DOHH2 (cell line): Measurements from ENCODE around the gene ARPC4.
A peak's percentile ranks its signal among the peaks of the same experiment; 100 is the strongest.

Experiments
- H3F3A ChIP-seq: fragments of 200-600 bp; sonication (generic), shearing (Covaris generic); 2 replicates; pipeline ENCODE4 v1.6.0; 2016; ENCODE audit warnings: antibody characterized with exemption, mild to moderate bottlenecking; ENCODE audit not compliant: control insufficient read depth, insufficient read depth
- H3K27ac ChIP-seq: fragments of 200-600 bp; sonication (generic); 2 replicates; pipeline ENCODE4 v1.5.1; 2014; ENCODE audit warnings: low read depth, mild to moderate bottlenecking, low read length, moderate library complexity
- H3K27me3 ChIP-seq: fragments of 200-600 bp; sonication (generic); 2 replicates; pipeline ENCODE4 v1.6.1; 2014; ENCODE audit warnings: mild to moderate bottlenecking, low read length, mixed read lengths; ENCODE audit not compliant: control insufficient read depth
- H3K36me3 ChIP-seq: fragments of 200-600 bp; sonication (generic); 2 replicates; pipeline ENCODE4 v1.6.1; 2014; ENCODE audit warnings: mild to moderate bottlenecking, low read length, moderate library complexity, mixed read lengths; ENCODE audit not compliant: control insufficient read depth
- H3K4me1 ChIP-seq: fragments of 200-600 bp; sonication (generic); 2 replicates; pipeline ENCODE4 v1.6.1; 2014; ENCODE audit warnings: mild to moderate bottlenecking, low read length, mixed read lengths; ENCODE audit not compliant: control insufficient read depth
- H3K4me2 ChIP-seq: fragments of 200-600 bp; sonication (generic); 2 replicates; pipeline ENCODE4 v1.6.0; 2014; ENCODE audit warnings: mild to moderate bottlenecking, low read length, moderate library complexity
- H3K4me3 ChIP-seq: fragments of 200-600 bp; sonication (generic); 2 replicates; pipeline ENCODE4 v1.5.1; 2014; ENCODE audit warnings: mild to moderate bottlenecking, low read length, mixed read lengths
- H3K79me2 ChIP-seq: fragments of 200-600 bp; sonication (generic); 2 replicates; pipeline ENCODE4 v1.6.1; 2014; ENCODE audit warnings: mild to moderate bottlenecking, low read length, mixed read lengths; ENCODE audit not compliant: control insufficient read depth
- H3K9me2 ChIP-seq: fragments of 200-600 bp; sonication (generic); replicated peaks from 2 replicates; pipeline ENCODE4 v1.6.1; 2014; ENCODE audit warnings: mild to moderate bottlenecking, low read length, mixed read lengths; ENCODE audit not compliant: control insufficient read depth
- H3K9me3 ChIP-seq: fragments of 200-600 bp; sonication (generic); 2 replicates; pipeline ENCODE4 v1.6.1; 2014; ENCODE audit warnings: antibody characterized with exemption, low read length, mixed read lengths; ENCODE audit not compliant: control insufficient read depth, insufficient read depth
- H4K20me1 ChIP-seq: fragments of 200-600 bp; sonication (generic); 2 replicates; pipeline ENCODE4 v1.6.0; 2014; ENCODE audit warnings: low read depth, mild to moderate bottlenecking, antibody characterized with exemption, low read length, moderate library complexity; ENCODE audit not compliant: control insufficient read depth, insufficient read depth
- CTCF ChIP-seq: fragments of 200-600 bp; sonication (generic); IDR thresholded peaks from one replicate; pipeline ENCODE4 v1.5.1; 2014; ENCODE audit warnings: antibody characterized with exemption, mild to moderate bottlenecking, low read depth, low read length; ENCODE audit not compliant: poor library complexity, severe bottlenecking
- EZH2phosphoT487 ChIP-seq: fragments of 200-600 bp; sonication (generic); IDR thresholded peaks from 2 replicates; pipeline ENCODE4 v1.6.1; 2017; ENCODE audit warnings: borderline replicate concordance, mild to moderate bottlenecking, antibody characterized with exemption, low read length, moderate library complexity, mixed read lengths

Gene ARPC4

DNA sequence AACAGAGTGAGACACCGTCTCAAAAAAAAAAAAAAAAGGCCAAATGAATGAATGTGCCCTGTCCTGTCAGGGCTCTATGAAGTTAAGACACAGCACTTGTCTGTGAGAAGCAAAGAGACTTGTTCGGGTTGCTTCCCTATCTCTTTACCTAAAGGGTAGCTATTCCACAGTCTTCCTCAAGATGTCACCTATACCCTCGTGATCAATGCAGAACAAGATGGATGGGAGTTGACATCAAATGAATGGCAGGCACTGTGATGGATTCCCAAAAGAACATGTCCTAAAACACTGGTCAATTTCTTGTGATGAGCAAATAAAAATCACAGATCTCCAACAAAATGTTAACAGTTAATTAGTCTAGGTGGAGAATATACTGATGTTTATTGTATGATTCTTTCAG, 10.1 kb upstream of the ARPC4 start:
- Histone ChIP-seq H3K4me1 (peaks cover 53% of the 10 kb centered on the region), H3K4me3 (no peak overlapping the region), H3K4me2 (peak overlapping the region; percentile 95), H4K20me1 (no peaks in the 10 kb centered on the region), H3K9me2 (no peaks in the 10 kb centered on the region), H3K27me3 (no peaks in the 10 kb centered on the region), H3K36me3 (peaks cover 60% of the 10 kb centered on the region), H3K79me2 (no peaks in the 10 kb centered on the region), H3K9me3 (no peaks in the 10 kb centered on the region), H3K27ac (peak overlapping the region; percentile 99), H3F3A (peaks cover 33% of the 10 kb centered on the region)
- TF ChIP-seq EZH2phosphoT487 = no peak
- peak; percentile 45 for TF ChIP-seq CTCF

GRCh38 chr3:9783954-9784353, 8.9 kb upstream of the ARPC4 start:
- Histone ChIP-seq H3K9me3 (no peaks in the 10 kb centered on the region), H3K27ac (no peak overlapping the region), H3K4me3 (no peak overlapping the region), H3K79me2 (no peaks in the 10 kb centered on the region), H3K4me2 (no peak overlapping the region), H3K9me2 (no peaks in the 10 kb centered on the region), H4K20me1 (no peaks in the 10 kb centered on the region), H3K27me3 (no peaks in the 10 kb centered on the region), H3F3A (peaks cover 31% of the 10 kb centered on the region), H3K36me3 (peaks cover 61% of the 10 kb centered on the region), H3K4me1 (peaks cover 41% of the 10 kb centered on the region)
- TF ChIP-seq EZH2phosphoT487 = no peak
- no peak for TF ChIP-seq CTCF

- no peak for TF ChIP-seq EZH2phosphoT487
- TF ChIP-seq CTCF = no peak
- Histone ChIP-seq H3K36me3 (peaks cover 66% of the 10 kb centered on the region), H3K27me3 (no peaks in the 10 kb centered on the region), H3K9me3 (no peaks in the 10 kb centered on the region), H3K4me1 (peaks cover 31% of the 10 kb centered on the region), H3K9me2 (no peaks in the 10 kb centered on the region), H3K4me2 (no peak overlapping the region), H3K4me3 (no peak overlapping the region), H3F3A (peaks cover 29% of the 10 kb centered on the region), H4K20me1 (no peaks in the 10 kb centered on the region), H3K27ac (no peak overlapping the region), H3K79me2 (no peaks in the 10 kb centered on the region)
These were observed 7.9 kb upstream of the ARPC4 start for GRCh38 chr3:9784965-9785364.
